CD4-positive, alpha-beta T cell treated with Interferon gamma for 1 hour (primary cell): ENCODE measurements around the gene CLIC4.
A peak's percentile ranks its signal among the peaks of the same experiment; 100 is the strongest.
"Not testable (repeated sequence)": the region's sequence is repeated elsewhere in the genome, so short reads cannot be mapped to it uniquely, and the experiment has no call there.

ENCODE experiments used
- DNase-seq: peaks from one replicate; pipeline ENCODE4 v3.0.0-alpha.2; 2020

The CLIC4 gene

GRCh38 chr1:24748191-24749121 lies 3.2 kb downstream of the CLIC4 start:
- peak; percentile 53 for DNase-seq

- DNase-seq = no peak
These were observed 4.0 kb downstream of the CLIC4 start for GRCh38 chr1:24749252-24749651.

- DNase-seq = no peak
These were observed 4.6 kb downstream of the CLIC4 start for GRCh38 chr1:24749886-24750285.

GRCh38 chr1:24751833-24752232 lies 6.6 kb downstream of the CLIC4 start:
- no peak for DNase-seq

- no peak for DNase-seq
These were observed 7.1 kb downstream of the CLIC4 start for GRCh38 chr1:24752305-24752704.

GRCh38 chr1:24754229-24754628 lies 9.0 kb downstream of the CLIC4 start:
- no peak for DNase-seq

GRCh38 chr1:24755323-24755722 lies 10.1 kb downstream of the CLIC4 start:
- DNase-seq = not testable (repeated sequence)

- no peak for DNase-seq
These were observed 11.1 kb downstream of the CLIC4 start for GRCh38 chr1:24756395-24756794.

- DNase-seq = no peak
These were observed 14.2 kb downstream of the CLIC4 start for GRCh38 chr1:24759492-24759891.

GRCh38 chr1:24761582-24761981 lies 16.3 kb downstream of the CLIC4 start:
- no peak for DNase-seq

GRCh38 chr1:24762133-24762676 lies 17.0 kb downstream of the CLIC4 start:
- no peak for DNase-seq

GRCh38 chr1:24763671-24764070 lies 18.4 kb downstream of the CLIC4 start:
- no peak for DNase-seq

GRCh38 chr1:24764439-24764838 lies 19.2 kb downstream of the CLIC4 start:
- DNase-seq = no peak

- DNase-seq = no peak
These were observed 19.6 kb downstream of the CLIC4 start for GRCh38 chr1:24764848-24765247.

- no peak for DNase-seq
These were observed 20.2 kb downstream of the CLIC4 start for GRCh38 chr1:24765308-24765988.

- no peak for DNase-seq
These were observed 22.1 kb downstream of the CLIC4 start for GRCh38 chr1:24767351-24767750.

- no peak for DNase-seq
These were observed 23.8 kb downstream of the CLIC4 start for GRCh38 chr1:24768873-24769605.

GRCh38 chr1:24769656-24770651 lies 24.7 kb downstream of the CLIC4 start:
- no peak for DNase-seq

- DNase-seq = no peak
These were observed 25.6 kb downstream of the CLIC4 start for GRCh38 chr1:24770881-24771280.

- no peak for DNase-seq
These were observed 26.3 kb downstream of the CLIC4 start for GRCh38 chr1:24771574-24771973.

- no peak for DNase-seq
These were observed 28.4 kb downstream of the CLIC4 start for GRCh38 chr1:24773618-24774017.

- DNase-seq = no peak
These were observed 30.1 kb downstream of the CLIC4 start for GRCh38 chr1:24775348-24775747.
